GM18526 (cell line): ENCODE measurements around the gene JOSD1.

Experiments used
- POLR2A ChIP-seq: IDR thresholded peaks from 3 replicates; pipeline ENCODE4 v1.6.1; 2011; ENCODE audit not compliant: insufficient read length; ENCODE audit errors: extremely low read depth

The JOSD1 gene

GRCh38 chr22:38735465-38736256 is 34.9 kb upstream of the JOSD1 start:
- TF ChIP-seq POLR2A, result peak; percentile 33

GRCh38 chr22:38735126-38735464 is 34.4 kb upstream of the JOSD1 start:
- no peak for TF ChIP-seq POLR2A

GRCh38 chr22:38734421-38735100 is 33.8 kb upstream of the JOSD1 start:
- TF ChIP-seq POLR2A, result no peak

- no peak for TF ChIP-seq POLR2A
Observed at GRCh38 chr22:38733724-38734381, 33.1 kb upstream of the JOSD1 start.

GRCh38 chr22:38733329-38733723 is 32.6 kb upstream of the JOSD1 start:
- peak; percentile 23 for TF ChIP-seq POLR2A

GRCh38 chr22:38732251-38732815 is 31.6 kb upstream of the JOSD1 start:
- no peak for TF ChIP-seq POLR2A

- no peak for TF ChIP-seq POLR2A
Observed at GRCh38 chr22:38731703-38732161, 31.0 kb upstream of the JOSD1 start.

- no peak for TF ChIP-seq POLR2A
Observed at GRCh38 chr22:38730411-38730871, 29.7 kb upstream of the JOSD1 start.

GRCh38 chr22:38729946-38730345 is 29.2 kb upstream of the JOSD1 start:
- no peak for TF ChIP-seq POLR2A

GRCh38 chr22:38728871-38729796 is 28.4 kb upstream of the JOSD1 start:
- TF ChIP-seq POLR2A, result no peak

- no peak for TF ChIP-seq POLR2A
Observed at GRCh38 chr22:38727530-38728451, 27.0 kb upstream of the JOSD1 start.

GRCh38 chr22:38727123-38727522 is 26.4 kb upstream of the JOSD1 start:
- no peak for TF ChIP-seq POLR2A

GRCh38 chr22:38725900-38726655 is 25.3 kb upstream of the JOSD1 start:
- TF ChIP-seq POLR2A, result no peak
